Ascending aorta (tissue), 2 donors: ENCODE data around the gene ATXN1. TPM values are rescaled to one million over a fixed set of nuclear protein-coding genes. Genes with fewer than 3 reads are reported as not detected.

Experiments
- DNase-seq, 2 donors: peaks; one replicate each; pipeline ENCODE4 v3.0.0-alpha.2; 2019; ENCODE audit warnings: low spot score in 2 of 2
- H3K27ac ChIP-seq, 2 donors: fragments of 200-600 bp; sonication (generic); one replicate each; pipeline ENCODE4 v1.5.1; 2016 to 2017; ENCODE audit warnings: mild to moderate bottlenecking in 1 of 2
- H3K27me3 ChIP-seq: fragments of 200-600 bp; sonication (generic); one replicate; pipeline ENCODE4 v1.5.1; 2017
- H3K36me3 ChIP-seq, 2 donors: fragments of 200-600 bp; sonication (generic); one replicate each; pipeline ENCODE4 v1.5.1; 2016
- H3K4me1 ChIP-seq, 2 donors: fragments of 200-600 bp; sonication (generic); one replicate each; pipeline ENCODE4 v1.5.1; 2016 to 2017; ENCODE audit warnings: mild to moderate bottlenecking in 1 of 2
- H3K4me3 ChIP-seq, 2 donors: fragments of 200-600 bp; sonication (generic); one replicate each; pipeline ENCODE4 v1.5.1; 2016 to 2017; ENCODE audit warnings: mild to moderate bottlenecking in 1 of 2
- H3K9me3 ChIP-seq, 2 donors: fragments of 200-600 bp; sonication (generic); one replicate each; pipeline ENCODE4 v1.5.1; 2016
- intact Hi-C: fragments of 100-400 bp; cut with DNase I; formaldehyde crosslinking; loops from one replicate; pipeline ENCODE4 v1.15.1; 2023
- total RNA-seq: library from RNA; depleted of rRNA; stranded (reverse); fragments of >200 nt; gene quantifications from one replicate; pipeline ENCODE4 v1.1.0, GENCODE V29; 2016
- TF ChIP-seq, protein P1 (sequence below), 3 experiments: fragments of 200-600 bp in 2 of 3; fragments of 450-650 bp in 1 of 3; sonication (generic) in 2 of 3; IDR thresholded peaks; one replicate each; pipeline ENCODE4 v1.5.1; 2016 to 2019; ENCODE audit warnings: antibody characterized with exemption in 3 of 3, mild to moderate bottlenecking in 1 of 3, moderate library complexity in 1 of 3

ATXN1 gene
- total RNA-seq, 1 donor from 2014 or later: 68.3 TPM

DNA sequence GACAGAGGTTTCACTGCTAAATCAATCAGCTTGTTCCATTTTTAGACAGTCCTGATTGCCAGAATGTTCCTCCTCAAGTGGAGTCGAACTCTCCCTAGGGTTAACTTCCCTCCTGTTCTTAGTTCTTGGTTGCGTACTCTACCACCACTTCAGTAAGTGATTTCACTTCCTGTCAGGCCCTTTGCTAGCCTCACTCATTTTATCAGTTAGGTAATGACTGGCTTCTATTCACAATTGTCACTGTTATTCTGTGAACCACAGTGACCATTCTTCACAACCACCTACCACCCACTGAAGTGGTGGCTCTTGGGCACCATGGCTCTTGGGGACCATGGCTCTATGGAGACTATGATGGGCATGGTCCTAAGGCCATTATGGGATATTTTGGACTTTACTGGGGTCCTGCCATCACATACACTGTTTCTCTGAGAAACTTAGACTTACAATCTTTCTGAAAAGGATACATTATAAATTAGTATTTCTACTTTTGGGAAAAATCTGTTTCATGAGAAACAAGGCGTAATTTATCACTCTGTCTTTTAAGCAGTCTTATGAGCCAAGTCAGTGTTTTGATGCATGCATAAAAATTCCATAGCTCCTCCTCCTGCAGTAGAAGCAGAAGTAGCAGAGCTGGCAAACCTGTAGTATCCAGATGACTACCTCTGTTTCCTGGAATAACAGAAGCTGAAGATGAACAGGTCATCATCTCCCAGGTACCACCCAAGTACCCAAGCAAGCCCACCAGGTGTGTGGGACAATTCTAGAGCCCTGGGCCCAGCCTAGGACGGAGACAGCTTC lies 66.3 kb downstream of the ATXN1 start:
- TF ChIP-seq, protein P1, sequence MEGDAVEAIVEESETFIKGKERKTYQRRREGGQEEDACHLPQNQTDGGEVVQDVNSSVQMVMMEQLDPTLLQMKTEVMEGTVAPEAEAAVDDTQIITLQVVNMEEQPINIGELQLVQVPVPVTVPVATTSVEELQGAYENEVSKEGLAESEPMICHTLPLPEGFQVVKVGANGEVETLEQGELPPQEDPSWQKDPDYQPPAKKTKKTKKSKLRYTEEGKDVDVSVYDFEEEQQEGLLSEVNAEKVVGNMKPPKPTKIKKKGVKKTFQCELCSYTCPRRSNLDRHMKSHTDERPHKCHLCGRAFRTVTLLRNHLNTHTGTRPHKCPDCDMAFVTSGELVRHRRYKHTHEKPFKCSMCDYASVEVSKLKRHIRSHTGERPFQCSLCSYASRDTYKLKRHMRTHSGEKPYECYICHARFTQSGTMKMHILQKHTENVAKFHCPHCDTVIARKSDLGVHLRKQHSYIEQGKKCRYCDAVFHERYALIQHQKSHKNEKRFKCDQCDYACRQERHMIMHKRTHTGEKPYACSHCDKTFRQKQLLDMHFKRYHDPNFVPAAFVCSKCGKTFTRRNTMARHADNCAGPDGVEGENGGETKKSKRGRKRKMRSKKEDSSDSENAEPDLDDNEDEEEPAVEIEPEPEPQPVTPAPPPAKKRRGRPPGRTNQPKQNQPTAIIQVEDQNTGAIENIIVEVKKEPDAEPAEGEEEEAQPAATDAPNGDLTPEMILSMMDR (IDR thresholded peaks at IDR 0.05): no peak
- Histone ChIP-seq H3K4me1 (peaks cover 3 to 23% of the 10 kb centered on the region in 2 donors), H3K4me3 (no peak overlapping the region), H3K27me3 (no peaks in the 10 kb centered on the region), H3K9me3 (no peaks in the 10 kb centered on the region), H3K27ac (no peak overlapping the region), H3K36me3 (no peaks in the 10 kb centered on the region)
- DNase-seq: no peak
- intact Hi-C loops: no loop called here

DNA sequence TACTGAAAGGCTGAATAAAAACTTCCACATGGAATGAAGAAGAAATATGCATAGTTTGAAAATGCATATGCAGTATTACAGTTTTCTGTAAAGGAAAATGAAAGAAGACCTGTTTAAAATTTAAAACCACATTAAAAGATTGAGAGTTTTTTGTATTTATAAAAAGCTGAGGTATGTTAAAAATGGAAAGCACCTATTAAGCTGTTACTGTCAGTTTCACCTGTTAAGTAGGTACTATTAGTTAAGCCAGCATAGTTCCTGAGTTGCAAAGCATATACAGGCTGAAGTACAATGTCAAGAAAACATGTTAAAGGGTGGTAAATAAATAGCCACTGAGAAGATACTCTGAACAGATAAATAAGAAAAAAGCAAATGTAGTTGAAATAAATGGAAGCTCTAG lies 69.9 kb downstream of the ATXN1 start:
- TF ChIP-seq, protein P1 (IDR thresholded peaks at IDR 0.05): no peak
- no peaks in the 10 kb centered on the region for H3K36me3 ChIP-seq
- intact Hi-C loops: no loop called here
- H3K27ac ChIP-seq: no peak overlapping the region
- H3K27me3 ChIP-seq: no peaks in the 10 kb centered on the region
- H3K9me3 ChIP-seq: no peaks in the 10 kb centered on the region
- no peak overlapping the region for H3K4me3 ChIP-seq
- H3K4me1 ChIP-seq: no peaks in the 10 kb centered on the region
- DNase-seq: no peak

DNA sequence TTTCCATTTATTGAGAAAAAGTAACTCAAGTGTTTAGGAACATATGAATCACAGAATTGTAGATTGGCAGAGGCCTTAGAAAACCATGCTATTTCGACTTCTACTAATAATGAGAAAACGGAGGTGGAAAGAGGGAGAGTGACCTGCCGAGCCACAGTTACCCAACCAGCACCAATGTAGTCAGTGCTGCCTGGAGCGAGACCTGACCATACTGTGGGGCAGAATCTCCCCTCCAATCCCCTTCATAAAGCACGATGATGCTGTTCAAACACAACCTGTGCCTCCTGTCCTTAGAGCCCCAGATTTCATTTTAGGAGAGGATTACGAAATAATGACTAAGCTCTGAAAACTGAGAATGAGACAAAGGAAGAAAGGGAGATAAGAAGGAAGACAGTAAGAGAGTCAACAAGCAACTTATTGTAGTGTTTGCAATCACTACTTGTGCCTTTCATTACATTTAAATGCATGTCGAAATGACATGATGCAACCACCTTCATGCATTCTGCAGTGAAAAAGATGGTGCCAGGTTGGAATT lies 70.6 kb downstream of the ATXN1 start:
- TF ChIP-seq, protein P1 (IDR thresholded peaks at IDR 0.05): no peak
- intact Hi-C loops: no loop called here
- Histone ChIP-seq H3K36me3 (no peaks in the 10 kb centered on the region), H3K4me3 (no peak overlapping the region), H3K4me1 (no peaks in the 10 kb centered on the region), H3K27me3 (no peaks in the 10 kb centered on the region), H3K27ac (no peak overlapping the region), H3K9me3 (no peaks in the 10 kb centered on the region)
- DNase-seq: no peak

GRCh38 chr6:16689788-16690607 lies 71.3 kb downstream of the ATXN1 start:
- no peak overlapping the region for H3K4me3 ChIP-seq
- intact Hi-C loops: no loop called here
- H3K27me3 ChIP-seq: no peaks in the 10 kb centered on the region
- H3K36me3 ChIP-seq: no peaks in the 10 kb centered on the region
- DNase-seq: no peak
- H3K4me1 ChIP-seq: no peaks in the 10 kb centered on the region
- TF ChIP-seq, protein P1 (IDR thresholded peaks at IDR 0.05): no peak
- H3K27ac ChIP-seq: no peak overlapping the region
- H3K9me3 ChIP-seq: no peaks in the 10 kb centered on the region

- H3K4me1 ChIP-seq: peaks cover 0 to 3% of the 10 kb centered on the region in 2 donors
- no peak for DNase-seq
- TF ChIP-seq, protein P1 (IDR thresholded peaks at IDR 0.05): no peak
- no peaks in the 10 kb centered on the region for H3K36me3 ChIP-seq
- no peak overlapping the region for H3K4me3 ChIP-seq
- no peaks in the 10 kb centered on the region for H3K27me3 ChIP-seq
- H3K9me3 ChIP-seq: no peaks in the 10 kb centered on the region
- intact Hi-C loops: no loop called here
- H3K27ac ChIP-seq: no peak overlapping the region
Observed at GRCh38 chr6:16688984-16689636, 72.2 kb downstream of the ATXN1 start.
